Lung (tissue), 12 donors: ENCODE measurements around the gene LRRC25. TPM values are rescaled to one million over a fixed set of nuclear protein-coding genes. Genes with fewer than 3 reads are reported as not detected.
A peak's percentile ranks its signal among the peaks of the same experiment; 100 is the strongest.

ENCODE experiments used
- ATAC-seq: fragments of 200-7000 bp; cut with Tn5 transposase; one replicate; pipeline ENCODE4 v1.9.1; 2020; ENCODE audit warnings: moderate number of reproducible peaks; ENCODE audit not compliant: insufficient read depth, low FRiP score
- DNase-seq, 3 donors: peaks; one replicate each; pipeline ENCODE4 v3.0.0-alpha.2; 2013 to 2017
- H3K27ac ChIP-seq, 2 donors: one replicate each; pipeline ENCODE4 v1.5.1; 2013; ENCODE audit warnings: mild to moderate bottlenecking in 2 of 2, moderate library complexity in 2 of 2, control low read depth in 1 of 2, inconsistent platforms in 1 of 2, low read depth in 1 of 2, low read length in 1 of 2
- H3K27me3 ChIP-seq, 3 donors: one replicate each; pipeline ENCODE4 v1.5.1; 2013; ENCODE audit warnings: low read length in 2 of 3; ENCODE audit not compliant: control insufficient read depth in 3 of 3, insufficient read depth in 3 of 3
- H3K36me3 ChIP-seq, 4 donors: one replicate each; pipeline ENCODE4 v1.5.1; 2013; ENCODE audit warnings: low read length in 4 of 4, mild to moderate bottlenecking in 1 of 4, moderate library complexity in 1 of 4; ENCODE audit not compliant: control insufficient read depth in 4 of 4, insufficient read depth in 4 of 4
- H3K4me1 ChIP-seq, 5 donors: one replicate each; pipeline ENCODE4 v1.5.1; 2013; ENCODE audit warnings: low read length in 5 of 5, mild to moderate bottlenecking in 2 of 5, moderate library complexity in 1 of 5; ENCODE audit not compliant: control insufficient read depth in 5 of 5, insufficient read depth in 5 of 5
- H3K4me3 ChIP-seq: one replicate; pipeline ENCODE4 v1.5.1; 2013; ENCODE audit warnings: mild to moderate bottlenecking, control low read depth, moderate library complexity
- H3K9ac ChIP-seq, 2 donors: one replicate each; pipeline ENCODE4 v1.5.1; 2013; ENCODE audit warnings: low read length in 2 of 2, control low read depth in 1 of 2; ENCODE audit not compliant: insufficient read depth in 1 of 2
- H3K9me3 ChIP-seq, 4 donors: one replicate each; pipeline ENCODE4 v1.5.1; 2013; ENCODE audit warnings: low read length in 3 of 4, mild to moderate bottlenecking in 1 of 4, moderate library complexity in 1 of 4; ENCODE audit not compliant: control insufficient read depth in 4 of 4, insufficient read depth in 3 of 4
- WGBS, 2 donors: extraction: QIAGEN DNeasy Blood & Tissue Kit; methylation state at CpG; one replicate each; pipeline ENCODE4 v1.1.7; 2013; 5-methylcytosine and 5-hydroxymethylcytosine counted together
- polyA plus RNA-seq, 2 donors: library from polyadenylated mRNA; stranded (reverse); fragments of 200-250 nt; gene quantifications; one replicate each; pipeline ENCODE4 v1.2.1, GENCODE V29; 2013
- total RNA-seq, 2 donors: library from RNA; depleted of rRNA in 1 of 2; stranded (reverse); fragments of >200 nt in 1 of 2; gene quantifications; one replicate each; pipeline ENCODE4 v1.2.1, GENCODE V29; 2014 to 2021
- TF ChIP-seq, protein P1 (sequence below): IDR thresholded peaks from 2 replicates; pipeline ENCODE4 v1.5.1; 2012; ENCODE audit warnings: mild to moderate bottlenecking; ENCODE audit errors: control extremely low read depth, extremely low read depth
- donor health status: control.
- donor health status: control.
- donor health status: Bipolar disorder and iron deficiency.
- donor health status: healthy.
- donor health status: DM: yes; HTN: yes; CAD: no.

Gene LRRC25
- total and polyA plus RNA-seq, 4 donors = 8.5 to 119 (median 27.0) TPM

DNA sequence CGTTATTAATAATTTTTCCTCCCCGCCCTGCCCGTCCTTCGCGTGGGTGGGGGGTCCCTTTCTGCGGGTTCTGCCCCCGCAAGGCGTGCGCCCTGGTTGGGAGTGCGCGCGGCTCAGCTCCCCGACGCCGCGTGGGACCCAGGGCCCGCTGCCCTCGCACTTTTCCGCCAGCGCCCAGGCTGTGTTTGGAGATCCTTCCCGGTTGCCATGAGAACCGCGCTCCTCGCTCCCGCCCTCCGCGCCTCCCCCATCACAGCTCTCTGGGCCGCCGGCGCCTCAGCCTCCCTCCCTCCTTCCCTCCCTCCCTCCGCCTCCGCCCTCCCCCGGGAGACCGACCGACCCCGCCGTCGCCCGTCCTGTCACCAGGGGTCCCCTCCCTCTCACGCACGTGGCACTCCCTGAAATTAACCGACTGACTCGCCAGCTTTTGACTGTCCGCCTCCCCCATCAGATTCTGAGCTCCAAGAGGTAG, 19.4 kb upstream of the LRRC25 start:
- Histone ChIP-seq H3K4me3 (no peak overlapping the region), H3K9me3 (no peaks in the 10 kb centered on the region), H3K4me1 (peaks cover 0 to 57% (median 42%) of the 10 kb centered on the region in 5 donors), H3K36me3 (no peaks in the 10 kb centered on the region), H3K9ac (peak overlapping the region; percentile 73 to 74), H3K27ac (peak overlapping the region; percentile 89 to 95), H3K27me3 (no peaks in the 10 kb centered on the region)
- DNase-seq (peak; percentile 97 to 98 (median 98)), ATAC-seq (peak; percentile 33)
- 0 to 1% methylated on average over 42 to 44 of the region's 44 CpGs for WGBS, 2 donors
- TF ChIP-seq, protein P1, sequence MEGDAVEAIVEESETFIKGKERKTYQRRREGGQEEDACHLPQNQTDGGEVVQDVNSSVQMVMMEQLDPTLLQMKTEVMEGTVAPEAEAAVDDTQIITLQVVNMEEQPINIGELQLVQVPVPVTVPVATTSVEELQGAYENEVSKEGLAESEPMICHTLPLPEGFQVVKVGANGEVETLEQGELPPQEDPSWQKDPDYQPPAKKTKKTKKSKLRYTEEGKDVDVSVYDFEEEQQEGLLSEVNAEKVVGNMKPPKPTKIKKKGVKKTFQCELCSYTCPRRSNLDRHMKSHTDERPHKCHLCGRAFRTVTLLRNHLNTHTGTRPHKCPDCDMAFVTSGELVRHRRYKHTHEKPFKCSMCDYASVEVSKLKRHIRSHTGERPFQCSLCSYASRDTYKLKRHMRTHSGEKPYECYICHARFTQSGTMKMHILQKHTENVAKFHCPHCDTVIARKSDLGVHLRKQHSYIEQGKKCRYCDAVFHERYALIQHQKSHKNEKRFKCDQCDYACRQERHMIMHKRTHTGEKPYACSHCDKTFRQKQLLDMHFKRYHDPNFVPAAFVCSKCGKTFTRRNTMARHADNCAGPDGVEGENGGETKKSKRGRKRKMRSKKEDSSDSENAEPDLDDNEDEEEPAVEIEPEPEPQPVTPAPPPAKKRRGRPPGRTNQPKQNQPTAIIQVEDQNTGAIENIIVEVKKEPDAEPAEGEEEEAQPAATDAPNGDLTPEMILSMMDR = no peak

DNA sequence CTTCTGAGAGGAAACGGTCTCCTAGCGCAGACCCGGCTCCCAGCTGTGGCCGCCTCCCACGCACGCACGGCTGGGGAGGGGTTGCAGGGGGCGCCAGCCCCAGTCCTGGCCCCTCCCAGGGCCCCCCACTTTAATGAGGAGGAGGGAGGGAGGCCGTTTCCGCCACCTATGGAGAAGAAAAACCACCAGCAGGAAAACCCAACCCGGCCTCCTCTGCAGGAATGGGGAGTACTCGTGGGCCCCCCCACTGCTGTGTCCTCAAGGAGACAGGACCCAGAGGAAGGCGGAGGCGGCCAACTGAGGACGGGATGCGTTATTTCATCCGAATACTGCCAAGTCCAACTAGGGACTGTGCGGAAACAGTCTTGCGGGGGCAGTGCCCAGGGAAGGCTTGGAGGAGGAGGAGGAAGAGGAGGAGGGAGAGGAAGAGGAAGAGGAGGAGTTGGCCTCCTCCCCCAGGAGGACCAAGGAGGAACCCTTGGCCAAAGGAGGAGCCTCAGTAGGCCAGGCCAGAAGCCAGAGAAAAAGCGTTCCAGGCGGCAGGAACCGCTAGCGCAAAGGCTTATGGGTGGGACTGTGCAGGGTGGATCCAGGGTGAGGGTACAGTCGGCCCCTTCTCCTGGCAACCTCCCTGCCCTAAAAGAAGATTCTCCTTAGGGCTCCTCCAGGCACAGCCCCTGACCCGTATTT, 17.9 kb upstream of the LRRC25 start:
- TF ChIP-seq, protein P1 = no peak
- DNase-seq (peak; percentile 87 to 95 (median 89)), ATAC-seq (no peak)
- Histone ChIP-seq H3K27me3 (no peaks in the 10 kb centered on the region), H3K36me3 (no peaks in the 10 kb centered on the region), H3K27ac (peak overlapping the region; percentile 89 to 95), H3K4me1 (peaks cover 0 to 45% (median 37%) of the 10 kb centered on the region in 5 donors), H3K4me3 (no peak overlapping the region), H3K9me3 (no peaks in the 10 kb centered on the region), H3K9ac (peak overlapping the region in 1 of 2 donors; percentile 74)
- WGBS, 2 donors = 8 to 23% methylated on average over 24 to 25 of the region's 25 CpGs

DNA sequence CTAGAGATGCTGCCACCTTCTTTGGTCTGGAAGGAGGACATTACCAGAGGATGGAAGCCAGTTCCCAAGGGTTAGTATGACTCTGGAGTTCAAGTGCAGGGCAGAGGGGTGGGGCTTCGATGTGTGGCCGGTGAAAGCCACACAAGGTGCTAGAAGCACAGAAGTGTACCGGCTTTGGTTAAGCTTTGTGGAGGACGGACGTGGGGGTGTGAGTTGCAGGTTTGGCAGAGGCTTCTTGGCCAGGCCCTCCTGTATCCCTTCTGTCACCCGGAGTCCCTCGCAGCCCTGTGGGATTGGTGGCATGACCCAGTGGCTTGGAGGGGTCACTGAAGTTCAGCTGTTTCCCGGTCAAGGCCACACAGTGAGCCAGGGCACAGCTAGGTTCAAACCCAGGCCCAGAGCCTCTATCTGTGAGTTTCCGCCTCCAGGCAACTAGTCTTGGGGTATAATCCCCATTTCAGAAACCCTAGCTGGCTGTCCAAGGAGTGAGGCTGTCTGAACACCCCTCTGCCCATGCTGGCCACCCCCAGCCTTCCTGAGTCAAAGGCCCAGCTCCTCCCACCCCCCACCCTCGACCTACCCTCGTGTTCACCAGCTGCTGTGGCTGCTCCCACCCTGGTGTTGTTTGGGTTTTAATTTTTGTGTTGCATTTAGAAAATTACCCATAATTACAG, 17.2 kb upstream of the LRRC25 start:
- Histone ChIP-seq H3K9me3 (no peaks in the 10 kb centered on the region), H3K4me3 (no peak overlapping the region), H3K36me3 (no peaks in the 10 kb centered on the region), H3K27ac (peak overlapping the region; percentile 68 to 89), H3K9ac (peak overlapping the region in 1 of 2 donors; percentile 70), H3K4me1 (peaks cover 0 to 44% (median 33%) of the 10 kb centered on the region in 5 donors), H3K27me3 (no peaks in the 10 kb centered on the region)
- DNase-seq (peak in 2 of 3 donors; percentile 52 to 57), ATAC-seq (no peak)
- 13 to 18% methylated on average over 11 of the region's 11 CpGs for WGBS, 2 donors
- TF ChIP-seq, protein P1 = no peak
